ENCODE results near the gene FGD1.
"Not testable (repeated sequence)": the region's sequence is repeated elsewhere in the genome, so short reads cannot be mapped to it uniquely, and the experiment has no call there.

DNA sequence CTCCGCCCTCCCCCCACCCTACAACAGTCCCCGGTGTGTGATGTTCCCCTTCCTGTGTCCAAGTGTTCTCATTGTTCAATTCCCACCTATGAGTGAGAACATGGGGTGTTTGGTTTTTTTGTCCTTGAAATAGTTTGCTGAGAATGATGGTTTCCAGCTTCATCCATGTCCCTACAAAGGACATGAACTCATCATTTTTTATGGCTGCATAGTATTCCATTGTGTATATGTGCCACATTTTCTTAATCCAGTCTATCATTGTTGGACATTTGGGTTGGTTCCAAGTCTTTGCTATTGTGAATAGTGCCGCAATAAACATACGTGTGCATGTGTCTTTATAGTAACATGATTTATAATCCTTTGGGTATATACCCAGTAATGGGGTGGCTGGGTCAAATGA, 46.2 kb upstream of the FGD1 start:
- TF ChIP-seq POLR2A (IDR thresholded peaks at IDR 0.05; ENCODE audit: low read depth, low read length); CTCF (IDR thresholded peaks at IDR 0.05; ENCODE audit: extremely low read depth in 1 of 2, insufficient read depth in 1 of 2, low read depth in 1 of 2, low read length in 2 of 2); JUN (IDR thresholded peaks at IDR 0.05; ENCODE audit: borderline replicate concordance, insufficient read depth, insufficient read length, low read depth); FOS (IDR thresholded peaks at IDR 0.05; ENCODE audit: borderline replicate concordance, insufficient read depth, low read length): not testable (repeated sequence)

All from endothelial cell of umbilical vein (primary cell).